Epithelial cell of proximal tubule (primary cell): ENCODE data around the gene TMEM144. TPM values are rescaled to one million over a fixed set of nuclear protein-coding genes. Genes with fewer than 3 reads are reported as not detected.
"Not testable (repeated sequence)": the region's sequence is repeated elsewhere in the genome, so short reads cannot be mapped to it uniquely, and the experiment has no call there.

Source experiments
- DNase-seq: peaks from one replicate; pipeline ENCODE4 v3.0.0-alpha.2; 2011; ENCODE audit warnings: low read depth
- H3K4me3 ChIP-seq: 2 replicates; pipeline ENCODE4 v1.5.1; 2011; ENCODE audit warnings: low read depth, mild to moderate bottlenecking, low read length
- CTCF ChIP-seq: conservative IDR thresholded peaks from 2 replicates; pipeline ENCODE4 v1.5.1; 2012; ENCODE audit warnings: low read depth, mild to moderate bottlenecking, low read length
- total RNA-seq: library from RNA; depleted of rRNA; stranded (reverse); fragments of >200 nt; gene quantifications from 2 replicates; pipeline ENCODE4 v1.2.3, GENCODE V29; 2015

Gene TMEM144
- total RNA-seq, 1 donor from 2014 or later: 2.9 TPM

DNA sequence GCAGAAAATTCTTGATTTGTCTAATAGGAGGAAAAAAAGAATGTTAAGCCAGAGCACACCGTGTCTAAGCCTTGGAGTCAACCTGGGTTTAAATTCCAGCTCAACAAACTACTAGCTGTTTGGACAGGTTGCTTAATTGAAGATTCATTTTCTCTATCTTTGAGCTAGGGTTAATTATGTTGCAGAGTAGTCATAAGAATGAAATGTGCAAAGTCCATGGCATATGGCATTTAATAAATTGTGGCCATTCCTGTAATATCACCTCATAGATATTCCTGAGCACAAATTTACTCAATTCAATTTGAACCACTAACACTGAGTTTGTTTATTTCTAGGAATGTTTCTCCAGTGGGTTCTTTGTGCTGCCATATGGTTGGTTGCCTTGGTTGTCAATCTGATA lies 4.6 kb downstream of the TMEM144 start:
- no peak for TF ChIP-seq CTCF
- no peak for DNase-seq
- H3K4me3 ChIP-seq: no peak overlapping the region

DNA sequence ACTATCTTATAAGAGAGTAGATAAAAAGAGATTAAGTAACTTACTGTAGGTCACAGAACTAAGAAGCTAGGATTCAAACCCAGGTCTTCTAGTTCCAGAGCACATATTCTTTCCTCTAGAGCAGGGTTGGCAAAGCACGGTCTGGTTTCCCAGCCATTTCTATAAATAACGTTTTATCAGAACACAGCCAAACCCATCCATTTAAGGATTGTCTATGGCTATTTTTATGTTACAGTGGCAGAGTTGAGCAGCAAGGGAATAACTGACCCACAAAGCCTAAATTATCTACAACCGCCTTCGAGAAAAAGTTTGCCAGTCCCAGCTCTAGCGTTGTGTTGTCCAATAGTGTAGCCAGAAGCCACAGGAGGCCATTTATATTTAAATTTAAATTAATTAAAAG lies 7.5 kb downstream of the TMEM144 start:
- H3K4me3 ChIP-seq: no peak overlapping the region

GRCh38 chr4:158219623-158220022 lies 9.3 kb downstream of the TMEM144 start:
- DNase-seq: no peak
- no peak overlapping the region for H3K4me3 ChIP-seq
- no peak for TF ChIP-seq CTCF

More for the DNA sequence above, 7.5 kb downstream of the TMEM144 start:
- DNase-seq: no peak
- TF ChIP-seq CTCF: no peak

- H3K4me3 ChIP-seq, DNase-seq: not testable (repeated sequence)
Measured at GRCh38 chr4:158224318-158224717, 14.0 kb downstream of the TMEM144 start.

DNA sequence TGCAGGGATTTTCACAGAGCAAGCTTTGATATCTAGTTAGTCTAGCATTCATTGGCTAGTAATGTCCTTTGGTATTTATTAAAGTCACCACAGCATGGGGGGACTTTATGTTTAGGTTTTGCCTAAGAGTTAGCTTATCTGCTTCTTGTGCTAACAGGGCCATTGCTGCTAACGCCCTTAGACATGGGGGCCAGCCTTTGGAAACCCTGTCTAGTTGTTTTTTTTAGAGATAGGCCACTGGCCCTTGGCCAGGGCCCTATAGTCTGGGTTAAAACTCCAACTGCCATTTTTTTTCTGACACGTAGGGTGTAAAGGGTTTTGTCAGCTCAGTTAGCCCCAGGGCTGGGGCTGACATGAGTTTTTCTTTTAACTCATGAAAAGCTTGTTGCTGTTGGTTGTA lies 14.7 kb downstream of the TMEM144 start:
- H3K4me3 ChIP-seq: not testable (repeated sequence)

GRCh38 chr4:158227880-158228279 lies 17.6 kb downstream of the TMEM144 start:
- not testable (repeated sequence) for DNase-seq, H3K4me3 ChIP-seq

More for the DNA sequence above, 14.7 kb downstream of the TMEM144 start:
- DNase-seq: not testable (repeated sequence)

DNA sequence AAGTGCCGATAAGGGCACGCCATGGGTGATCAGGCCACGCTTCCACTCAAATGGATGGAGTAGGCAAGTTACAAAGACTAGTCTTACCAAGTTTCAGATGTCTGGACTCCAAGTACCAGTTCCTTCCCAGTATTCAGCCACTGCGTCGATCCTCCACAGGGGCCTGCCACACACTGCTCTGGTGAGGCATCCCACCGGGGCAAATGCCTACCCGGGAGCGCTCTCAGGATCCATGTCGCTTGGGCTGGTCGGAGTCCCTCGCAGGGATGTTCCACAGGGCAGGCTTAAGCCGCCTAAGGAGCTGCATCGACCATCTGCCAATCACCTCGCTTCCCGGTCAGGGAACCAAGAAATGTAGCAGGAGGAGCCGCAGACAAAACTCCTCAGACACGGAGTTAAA lies 18.1 kb downstream of the TMEM144 start:
- H3K4me3 ChIP-seq, DNase-seq: not testable (repeated sequence)

GRCh38 chr4:158229768-158230167 lies 19.5 kb downstream of the TMEM144 start:
- no peak for TF ChIP-seq CTCF
- no peak for DNase-seq
- no peak overlapping the region for H3K4me3 ChIP-seq

DNA sequence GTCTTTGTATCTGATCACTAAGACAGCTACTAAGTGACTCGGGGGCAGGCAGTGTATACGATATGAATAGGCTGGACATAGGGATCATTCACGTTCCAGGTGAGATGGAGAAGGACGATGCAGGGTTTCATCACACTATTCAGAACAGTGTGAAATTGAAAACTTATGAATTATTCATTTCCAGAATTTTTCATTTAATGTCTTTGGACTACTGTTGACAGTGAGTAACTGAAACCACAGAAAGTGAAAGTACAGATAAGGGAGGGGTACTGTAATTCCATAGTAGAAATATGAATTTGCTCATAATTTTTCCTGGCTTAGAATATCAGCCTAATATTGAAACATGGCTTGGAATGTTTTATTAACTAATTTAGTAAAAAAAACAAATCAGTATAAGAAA lies 24.4 kb downstream of the TMEM144 start:
- DNase-seq: no peak
- H3K4me3 ChIP-seq: no peak overlapping the region
- no peak for TF ChIP-seq CTCF
